Neural cell (in vitro differentiated cells): ENCODE measurements around the gene NALCN. TPM values are rescaled to one million over a fixed set of nuclear protein-coding genes. Genes with fewer than 3 reads are reported as not detected.

Source experiments
- H2AFZ ChIP-seq: fragments of 200-600, 300-800 bp; sonication (generic), shearing (Covaris generic); 2 replicates; pipeline ENCODE4 v1.6.0; 2014; ENCODE audit warnings: low read depth, mild to moderate bottlenecking, antibody characterized with exemption, low read length, moderate library complexity
- H3F3A ChIP-seq: fragments of 200-600 bp; shearing (Covaris generic); 2 replicates; pipeline ENCODE4 v1.6.1; 2016; ENCODE audit warnings: mild to moderate bottlenecking, moderate library complexity, mixed read lengths, antibody characterized with exemption, low read length; ENCODE audit not compliant: insufficient read depth, poor library complexity, severe bottlenecking
- H3K27ac ChIP-seq: fragments of 200-600, 300-800 bp; sonication (generic), shearing (Covaris generic); 2 replicates; pipeline ENCODE4 v1.5.1; 2014; ENCODE audit warnings: mild to moderate bottlenecking, low read length, moderate library complexity
- H3K27me3 ChIP-seq: fragments of 300-800, 200-600 bp; sonication (generic), shearing (Covaris generic); 2 replicates; pipeline ENCODE4 v1.6.0; 2014; ENCODE audit warnings: mild to moderate bottlenecking, low read depth, low read length, moderate library complexity; ENCODE audit not compliant: insufficient read depth
- H3K36me3 ChIP-seq: fragments of 300-800, 200-600 bp; sonication (generic), shearing (Covaris generic); 2 replicates; pipeline ENCODE4 v1.5.1; 2014; ENCODE audit warnings: mild to moderate bottlenecking, antibody characterized with exemption, low read length, moderate library complexity; ENCODE audit not compliant: insufficient read depth
- H3K4me2 ChIP-seq: fragments of 300-800, 200-600 bp; sonication (generic), shearing (Covaris generic); 2 replicates; pipeline ENCODE4 v1.6.0; 2014; ENCODE audit warnings: mild to moderate bottlenecking, low read length
- H3K4me3 ChIP-seq: fragments of 300-800, 200-600 bp; sonication (generic), shearing (Covaris generic); 2 replicates; pipeline ENCODE4 v1.5.1; 2014; ENCODE audit warnings: mild to moderate bottlenecking, low read length, moderate library complexity
- H3K79me2 ChIP-seq: fragments of 200-600 bp; shearing (Covaris generic); replicated peaks from 2 replicates; pipeline ENCODE4 v1.6.0; 2014; ENCODE audit warnings: mild to moderate bottlenecking, low read length, moderate library complexity; ENCODE audit not compliant: insufficient read depth
- H3K9ac ChIP-seq: fragments of 300-800, 200-600 bp; sonication (generic), shearing (Covaris generic); 2 replicates; pipeline ENCODE4 v1.6.1; 2016; ENCODE audit warnings: mild to moderate bottlenecking, low read length, mixed read lengths
- H3K9me2 ChIP-seq: fragments of 200-600 bp; shearing (Covaris generic); 2 replicates; pipeline ENCODE4 v1.6.1; 2016; ENCODE audit warnings: mild to moderate bottlenecking, low read length, mixed read lengths; ENCODE audit not compliant: insufficient read depth
- H3K9me3 ChIP-seq: fragments of 200-600, 300-800 bp; sonication (generic), shearing (Covaris generic); 2 replicates; pipeline ENCODE4 v1.6.1; 2016; ENCODE audit warnings: mild to moderate bottlenecking, mixed run types, low read length, moderate library complexity, mixed read lengths
- H4K20me1 ChIP-seq: fragments of 200-600 bp; shearing (Covaris generic); 2 replicates; pipeline ENCODE4 v1.6.1; 2016; ENCODE audit warnings: mild to moderate bottlenecking, mixed run types; ENCODE audit not compliant: insufficient read depth
- EP300 ChIP-seq: fragments of 450-650 bp; conservative IDR thresholded peaks from 2 replicates; pipeline ENCODE4 v1.6.1; 2014; ENCODE audit warnings: antibody characterized with exemption, mild to moderate bottlenecking, moderate library complexity; ENCODE audit not compliant: poor library complexity, severe bottlenecking
- EZH2 ChIP-seq: fragments of 200-600, 300-800 bp; shearing (Covaris generic), sonication (generic); IDR thresholded peaks from 2 replicates; pipeline ENCODE4 v1.6.1; 2014; ENCODE audit warnings: antibody characterized with exemption, low read length, borderline replicate concordance, mild to moderate bottlenecking; ENCODE audit not compliant: insufficient read depth, poor library complexity, severe bottlenecking
- MXI1 ChIP-seq: fragments of 450-650 bp; conservative IDR thresholded peaks from 2 replicates; pipeline ENCODE4 v1.6.1; 2014; ENCODE audit warnings: antibody characterized with exemption, mild to moderate bottlenecking; ENCODE audit not compliant: poor library complexity, severe bottlenecking
- POLR2AphosphoS5 ChIP-seq: IDR thresholded peaks from 2 replicates; pipeline ENCODE4 v1.6.1; 2012
- RAD21 ChIP-seq: fragments of 450-650 bp; conservative IDR thresholded peaks from 2 replicates; pipeline ENCODE4 v1.6.1; 2014; ENCODE audit warnings: antibody characterized with exemption, mild to moderate bottlenecking, moderate library complexity
- SMC3 ChIP-seq: fragments of 450-650 bp; conservative IDR thresholded peaks from 2 replicates; pipeline ENCODE4 v1.6.1; 2014; ENCODE audit warnings: antibody characterized with exemption, mild to moderate bottlenecking, moderate library complexity; ENCODE audit not compliant: poor library complexity
- TAF1 ChIP-seq: IDR thresholded peaks from 2 replicates; pipeline ENCODE4 v1.6.1; 2012; ENCODE audit warnings: low read depth
- polyA plus RNA-seq: library from polyadenylated mRNA; depleted of rRNA; stranded (reverse); fragments of >200 nt; gene quantifications from 2 replicates; pipeline ENCODE4 v1.2.3, GENCODE V29; 2014
- TF ChIP-seq, protein P1 (sequence below): IDR thresholded peaks from 2 replicates; pipeline ENCODE4 v1.6.1; 2012; ENCODE audit warnings: borderline replicate concordance
- TF ChIP-seq, protein P2 (sequence below): fragments of 450-650 bp; IDR thresholded peaks from 2 replicates; pipeline ENCODE4 v1.5.1; 2014; ENCODE audit warnings: antibody characterized with exemption, mild to moderate bottlenecking, moderate library complexity; ENCODE audit not compliant: poor library complexity, severe bottlenecking

The NALCN gene
- polyA plus RNA-seq, 1 donor from 2014 or later = 24.1 TPM

DNA sequence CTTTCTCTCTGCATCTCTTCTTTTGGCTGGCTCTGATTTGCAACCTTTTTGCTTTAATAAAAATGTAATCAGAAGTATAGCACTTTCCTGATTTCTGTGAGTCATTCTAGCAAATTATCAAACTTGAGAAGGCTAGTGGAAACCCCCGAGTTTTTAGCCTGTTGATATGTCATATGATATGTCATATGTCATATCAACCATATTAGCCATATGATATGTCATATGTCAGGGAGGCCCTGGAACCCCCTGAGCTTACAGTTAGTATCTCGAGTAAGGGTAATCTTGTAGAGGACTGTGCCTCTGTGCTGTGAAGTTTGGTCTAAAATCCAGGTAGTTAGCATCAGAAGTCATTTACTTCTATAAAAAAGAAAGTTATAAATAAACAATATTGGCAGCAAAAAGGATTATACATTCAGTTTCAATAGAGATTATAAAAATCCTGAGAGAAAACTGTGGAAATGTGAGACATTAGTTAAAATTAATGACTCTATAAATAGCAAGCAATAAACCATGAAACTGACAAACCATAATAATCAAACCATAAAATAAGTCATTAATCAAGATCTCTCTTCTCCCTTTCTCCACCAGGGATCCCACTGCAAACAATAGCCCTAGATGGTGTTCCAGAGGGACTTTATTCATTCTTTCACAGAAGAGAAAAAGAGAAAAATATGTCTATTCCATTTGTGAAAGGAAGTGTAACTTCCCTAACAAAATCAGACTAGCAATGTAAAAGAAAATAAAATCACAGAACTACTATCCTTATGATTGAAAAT, 167.4 kb downstream of the NALCN start:
- H3K4me2 ChIP-seq = no peak overlapping the region
- no peaks in the 10 kb centered on the region for H4K20me1 ChIP-seq
- H3K27me3 ChIP-seq = no peaks in the 10 kb centered on the region
- H3K4me3 ChIP-seq = no peak overlapping the region
- H3K79me2 ChIP-seq = no peaks in the 10 kb centered on the region
- peaks cover 4% of the 10 kb centered on the region for H3K36me3 ChIP-seq
- no peak overlapping the region for H2AFZ ChIP-seq
- H3F3A ChIP-seq = no peaks in the 10 kb centered on the region
- no peak overlapping the region for H3K9ac ChIP-seq
- H3K9me2 ChIP-seq = no peaks in the 10 kb centered on the region
- peaks cover 6% of the 10 kb centered on the region for H3K9me3 ChIP-seq
- no peak for TF ChIP-seq EP300
- no peak for TF ChIP-seq EZH2
- TF ChIP-seq, protein P1, sequence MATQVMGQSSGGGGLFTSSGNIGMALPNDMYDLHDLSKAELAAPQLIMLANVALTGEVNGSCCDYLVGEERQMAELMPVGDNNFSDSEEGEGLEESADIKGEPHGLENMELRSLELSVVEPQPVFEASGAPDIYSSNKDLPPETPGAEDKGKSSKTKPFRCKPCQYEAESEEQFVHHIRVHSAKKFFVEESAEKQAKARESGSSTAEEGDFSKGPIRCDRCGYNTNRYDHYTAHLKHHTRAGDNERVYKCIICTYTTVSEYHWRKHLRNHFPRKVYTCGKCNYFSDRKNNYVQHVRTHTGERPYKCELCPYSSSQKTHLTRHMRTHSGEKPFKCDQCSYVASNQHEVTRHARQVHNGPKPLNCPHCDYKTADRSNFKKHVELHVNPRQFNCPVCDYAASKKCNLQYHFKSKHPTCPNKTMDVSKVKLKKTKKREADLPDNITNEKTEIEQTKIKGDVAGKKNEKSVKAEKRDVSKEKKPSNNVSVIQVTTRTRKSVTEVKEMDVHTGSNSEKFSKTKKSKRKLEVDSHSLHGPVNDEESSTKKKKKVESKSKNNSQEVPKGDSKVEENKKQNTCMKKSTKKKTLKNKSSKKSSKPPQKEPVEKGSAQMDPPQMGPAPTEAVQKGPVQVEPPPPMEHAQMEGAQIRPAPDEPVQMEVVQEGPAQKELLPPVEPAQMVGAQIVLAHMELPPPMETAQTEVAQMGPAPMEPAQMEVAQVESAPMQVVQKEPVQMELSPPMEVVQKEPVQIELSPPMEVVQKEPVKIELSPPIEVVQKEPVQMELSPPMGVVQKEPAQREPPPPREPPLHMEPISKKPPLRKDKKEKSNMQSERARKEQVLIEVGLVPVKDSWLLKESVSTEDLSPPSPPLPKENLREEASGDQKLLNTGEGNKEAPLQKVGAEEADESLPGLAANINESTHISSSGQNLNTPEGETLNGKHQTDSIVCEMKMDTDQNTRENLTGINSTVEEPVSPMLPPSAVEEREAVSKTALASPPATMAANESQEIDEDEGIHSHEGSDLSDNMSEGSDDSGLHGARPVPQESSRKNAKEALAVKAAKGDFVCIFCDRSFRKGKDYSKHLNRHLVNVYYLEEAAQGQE = no peak
- TF ChIP-seq TAF1 = no peak
- TF ChIP-seq RAD21 = no peak
- no peak for TF ChIP-seq POLR2AphosphoS5
- TF ChIP-seq SMC3 = no peak
- TF ChIP-seq MXI1 = no peak
- TF ChIP-seq, protein P2, sequence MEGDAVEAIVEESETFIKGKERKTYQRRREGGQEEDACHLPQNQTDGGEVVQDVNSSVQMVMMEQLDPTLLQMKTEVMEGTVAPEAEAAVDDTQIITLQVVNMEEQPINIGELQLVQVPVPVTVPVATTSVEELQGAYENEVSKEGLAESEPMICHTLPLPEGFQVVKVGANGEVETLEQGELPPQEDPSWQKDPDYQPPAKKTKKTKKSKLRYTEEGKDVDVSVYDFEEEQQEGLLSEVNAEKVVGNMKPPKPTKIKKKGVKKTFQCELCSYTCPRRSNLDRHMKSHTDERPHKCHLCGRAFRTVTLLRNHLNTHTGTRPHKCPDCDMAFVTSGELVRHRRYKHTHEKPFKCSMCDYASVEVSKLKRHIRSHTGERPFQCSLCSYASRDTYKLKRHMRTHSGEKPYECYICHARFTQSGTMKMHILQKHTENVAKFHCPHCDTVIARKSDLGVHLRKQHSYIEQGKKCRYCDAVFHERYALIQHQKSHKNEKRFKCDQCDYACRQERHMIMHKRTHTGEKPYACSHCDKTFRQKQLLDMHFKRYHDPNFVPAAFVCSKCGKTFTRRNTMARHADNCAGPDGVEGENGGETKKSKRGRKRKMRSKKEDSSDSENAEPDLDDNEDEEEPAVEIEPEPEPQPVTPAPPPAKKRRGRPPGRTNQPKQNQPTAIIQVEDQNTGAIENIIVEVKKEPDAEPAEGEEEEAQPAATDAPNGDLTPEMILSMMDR = no peak
- no peak overlapping the region for H3K27ac ChIP-seq

DNA sequence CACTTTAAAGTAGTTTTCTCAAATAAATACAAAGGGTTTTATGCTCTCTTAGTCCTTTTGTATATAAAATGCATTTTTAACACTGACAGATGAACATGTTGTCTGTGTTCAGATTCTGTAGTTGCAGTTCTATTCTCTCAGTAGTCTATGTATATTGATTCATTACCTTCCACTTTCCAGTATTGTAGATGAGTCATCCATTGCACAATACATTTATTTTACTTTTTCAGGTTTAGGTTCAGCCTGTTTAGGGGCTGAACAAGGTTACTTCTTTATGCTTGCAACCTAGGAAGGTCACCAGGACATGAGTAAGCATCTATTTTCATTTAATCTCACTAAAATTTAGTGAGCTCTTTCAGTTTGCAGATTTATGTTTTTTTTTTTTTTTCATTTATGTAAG, 173.6 kb downstream of the NALCN start:
- Histone ChIP-seq H3K9me3 (no peaks in the 10 kb centered on the region), H3K36me3 (no peaks in the 10 kb centered on the region), H3K4me3 (no peak overlapping the region), H3K4me2 (no peak overlapping the region), H3K27me3 (no peaks in the 10 kb centered on the region), H4K20me1 (no peaks in the 10 kb centered on the region), H3K9me2 (no peaks in the 10 kb centered on the region), H3K79me2 (no peaks in the 10 kb centered on the region), H2AFZ (no peak overlapping the region), H3F3A (no peaks in the 10 kb centered on the region), H3K9ac (no peak overlapping the region), H3K27ac (no peak overlapping the region)
- TF ChIP-seq MXI1 (no peak), TAF1 (no peak), RAD21 (no peak), EP300 (no peak), EZH2 (no peak)
- TF ChIP-seq, protein P2 = no peak
- TF ChIP-seq, protein P1 = no peak
